Uterus (tissue), 4 donors: ENCODE results near the gene SLC41A1. TPM values are rescaled to one million over a fixed set of nuclear protein-coding genes. Genes with fewer than 3 reads are reported as not detected.

Source experiments
- DNase-seq, 2 donors: peaks; one replicate each; pipeline ENCODE4 v3.0.0-alpha.2; 2019 to 2020
- H3K27ac ChIP-seq, 2 donors: fragments of 200-600 bp; sonication (generic); 1 replicate in 1 of 2; 2 replicates in 1 of 2; pipeline ENCODE4 v1.5.1; 2016 to 2018
- H3K27me3 ChIP-seq, 2 donors: fragments of 200-600 bp; sonication (generic); one replicate each; pipeline ENCODE4 v1.5.1; 2018 to 2019; ENCODE audit warnings: control low read depth in 1 of 2
- H3K36me3 ChIP-seq, 2 donors: fragments of 200-600 bp; sonication (generic); one replicate each; pipeline ENCODE4 v1.5.1; 2019; ENCODE audit warnings: control low read depth in 1 of 2
- H3K4me1 ChIP-seq, 2 donors: fragments of 200-600 bp; sonication (generic); one replicate each; pipeline ENCODE4 v1.5.1; 2018 to 2019; ENCODE audit warnings: control low read depth in 1 of 2
- H3K4me3 ChIP-seq, 2 donors: fragments of 200-600 bp; sonication (generic); 1 replicate in 1 of 2; 2 replicates in 1 of 2; pipeline ENCODE4 v1.5.1; 2018 to 2019; ENCODE audit warnings: mild to moderate bottlenecking in 1 of 2
- H3K9me3 ChIP-seq, 2 donors: fragments of 200-600 bp; sonication (generic); one replicate each; pipeline ENCODE4 v1.5.1; 2019; ENCODE audit warnings: control low read depth in 1 of 2
- CTCF ChIP-seq, 4 experiments: fragments of 200-600 bp in 2 of 4; fragments of 450-650 bp in 2 of 4; sonication (generic) in 2 of 4; IDR thresholded peaks; one replicate each; pipeline ENCODE4 v1.5.1; 2016 to 2019; ENCODE audit warnings: antibody characterized with exemption in 4 of 4, mild to moderate bottlenecking in 2 of 4, moderate library complexity in 1 of 4
- POLR2A ChIP-seq, 2 donors: fragments of 450-650 bp; IDR thresholded peaks; one replicate each; pipeline ENCODE4 v1.6.1; 2016; ENCODE audit warnings: antibody characterized with exemption in 2 of 2, mild to moderate bottlenecking in 1 of 2, moderate library complexity in 1 of 2
- intact Hi-C: fragments of 100-400 bp; cut with DNase I; formaldehyde crosslinking; loops from one replicate; pipeline ENCODE4 v1.15.1; 2023; ENCODE audit warnings: low total_unique reads
- total RNA-seq, 4 donors: library from RNA; depleted of rRNA in 3 of 4; stranded (reverse); fragments of >200 nt in 3 of 4; gene quantifications; one replicate each; pipeline versions ENCODE4 v1.1.0 to v1.2.4, GENCODE V29; 2014 to 2023
- donor health status: DM: yes; HTN: yes; CAD: no.

The SLC41A1 gene
- total RNA-seq, 4 donors from 2014 or later = 1.0 to 35.4 (median 23.5) TPM

DNA sequence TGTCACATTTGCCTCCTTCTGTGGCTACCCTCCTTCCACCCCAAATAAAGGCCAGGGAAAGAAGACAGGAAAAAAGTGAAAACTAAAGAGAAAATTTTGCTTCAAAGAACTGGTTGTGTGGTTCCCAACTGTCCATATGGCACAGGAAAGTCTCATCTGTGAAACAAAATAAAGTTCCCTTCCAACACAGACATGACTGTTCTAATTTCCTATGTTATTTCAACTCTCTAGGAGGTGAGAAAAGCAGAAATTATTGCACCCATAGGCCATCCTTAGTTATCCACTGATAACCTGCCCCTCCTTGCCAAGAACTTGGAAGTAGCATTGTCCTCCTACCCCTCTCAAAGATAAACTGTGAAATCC, 29.6 kb downstream of the SLC41A1 start:
- Histone ChIP-seq H3K27ac (no peak overlapping the region), H3K36me3 (no peaks in the 10 kb centered on the region), H3K4me1 (no peaks in the 10 kb centered on the region), H3K27me3 (no peaks in the 10 kb centered on the region), H3K4me3 (no peak overlapping the region), H3K9me3 (no peaks in the 10 kb centered on the region)
- no peak for DNase-seq
- intact Hi-C loops = no loop called here
- TF ChIP-seq CTCF (IDR thresholded peaks at IDR 0.05) (no peak), POLR2A (IDR thresholded peaks at IDR 0.05) (no peak)

GRCh38 chr1:205782627-205783432, 30.2 kb downstream of the SLC41A1 start:
- DNase-seq = no peak
- H3K27me3 ChIP-seq = no peaks in the 10 kb centered on the region
- intact Hi-C loops = no loop called here
- no peaks in the 10 kb centered on the region for H3K36me3 ChIP-seq
- H3K9me3 ChIP-seq = no peaks in the 10 kb centered on the region
- no peak overlapping the region for H3K4me3 ChIP-seq
- H3K4me1 ChIP-seq = no peaks in the 10 kb centered on the region
- TF ChIP-seq POLR2A (IDR thresholded peaks at IDR 0.05) (no peak), CTCF (IDR thresholded peaks at IDR 0.05) (no peak)
- no peak overlapping the region for H3K27ac ChIP-seq

DNA sequence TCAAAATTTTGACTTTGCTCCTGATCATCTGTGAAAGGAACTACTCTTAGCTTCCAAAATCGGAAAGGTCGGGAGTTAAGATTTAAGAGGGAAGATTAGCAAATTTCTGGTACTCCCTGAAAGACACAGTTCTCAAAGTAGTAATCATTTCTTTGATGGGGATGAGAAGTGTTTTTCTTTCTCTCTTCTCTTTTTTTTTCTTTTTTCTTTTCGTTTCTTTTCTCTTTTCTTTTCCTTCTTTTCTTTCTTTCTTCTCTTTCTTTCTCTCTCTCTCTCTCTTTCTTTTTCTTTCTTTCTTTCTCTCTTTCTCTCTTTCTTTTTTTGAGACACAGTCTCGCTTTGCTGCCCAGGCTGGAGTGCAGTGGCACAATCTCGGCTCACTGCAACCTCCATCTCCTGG, 32.7 kb downstream of the SLC41A1 start:
- intact Hi-C loops = no loop called here
- Histone ChIP-seq H3K9me3 (no peaks in the 10 kb centered on the region), H3K4me1 (no peaks in the 10 kb centered on the region), H3K27me3 (no peaks in the 10 kb centered on the region), H3K27ac (no peak overlapping the region), H3K36me3 (no peaks in the 10 kb centered on the region), H3K4me3 (no peak overlapping the region)
- DNase-seq = no peak
- no peak for TF ChIP-seq CTCF (IDR thresholded peaks at IDR 0.05)
- TF ChIP-seq POLR2A (IDR thresholded peaks at IDR 0.05) = no peak

DNA sequence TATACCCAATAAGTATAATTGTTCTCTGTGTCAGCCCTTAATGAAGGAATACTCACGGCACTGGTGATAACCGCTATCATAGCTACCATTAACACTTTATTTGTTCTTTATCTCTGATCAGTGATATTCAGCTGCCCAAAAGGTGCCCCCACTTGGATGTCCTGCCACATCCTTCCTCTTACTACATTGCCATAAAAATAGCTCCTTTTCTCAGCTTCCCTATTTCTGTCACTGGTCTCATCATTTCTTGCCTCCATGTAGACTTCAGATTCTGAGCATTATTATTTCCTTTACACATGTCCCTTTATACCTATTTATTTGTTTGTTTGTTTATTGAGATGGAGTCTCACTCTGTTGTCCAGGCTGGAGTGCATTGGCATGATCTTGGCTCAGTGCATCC, 35.0 kb downstream of the SLC41A1 start:
- no peak overlapping the region for H3K4me3 ChIP-seq
- no peaks in the 10 kb centered on the region for H3K27me3 ChIP-seq
- no peak overlapping the region for H3K27ac ChIP-seq
- intact Hi-C loops = no loop called here
- H3K9me3 ChIP-seq = no peaks in the 10 kb centered on the region
- no peaks in the 10 kb centered on the region for H3K4me1 ChIP-seq
- TF ChIP-seq POLR2A (IDR thresholded peaks at IDR 0.05) = no peak
- TF ChIP-seq CTCF (IDR thresholded peaks at IDR 0.05) = no peak
- no peak for DNase-seq
- no peaks in the 10 kb centered on the region for H3K36me3 ChIP-seq

DNA sequence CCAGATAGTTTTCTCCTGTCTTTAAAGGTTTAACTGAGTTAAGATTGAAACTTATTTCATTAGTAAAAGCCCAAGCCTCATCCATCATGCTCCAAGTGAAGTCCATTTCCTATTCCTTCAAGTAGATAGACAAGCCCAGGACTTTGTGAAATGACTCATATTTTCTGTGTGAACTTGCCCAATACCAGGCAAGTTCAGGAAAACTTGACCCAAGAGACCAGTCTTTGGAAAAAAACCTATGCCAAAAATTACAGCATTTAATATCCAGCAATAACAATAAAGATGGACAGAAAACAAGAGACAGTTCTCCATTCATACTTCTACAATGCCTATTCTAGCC, 37.3 kb downstream of the SLC41A1 start:
- no peaks in the 10 kb centered on the region for H3K9me3 ChIP-seq
- TF ChIP-seq CTCF (IDR thresholded peaks at IDR 0.05) = no peak
- no peak for TF ChIP-seq POLR2A (IDR thresholded peaks at IDR 0.05)
- H3K4me1 ChIP-seq = no peaks in the 10 kb centered on the region
- no peak for DNase-seq
- H3K27ac ChIP-seq = peak overlapping the region; percentile 23 to 29
- H3K4me3 ChIP-seq = peak overlapping the region in 1 of 2 donors; percentile 82
- no peaks in the 10 kb centered on the region for H3K27me3 ChIP-seq
- no peaks in the 10 kb centered on the region for H3K36me3 ChIP-seq
- intact Hi-C loops = no loop called here
